ENCODE data around the gene CNOT8. TPM values are rescaled to one million over a fixed set of nuclear protein-coding genes. Genes with fewer than 3 reads are reported as not detected.
"Not testable (repeated sequence)": the region's sequence is repeated elsewhere in the genome, so short reads cannot be mapped to it uniquely, and the experiment has no call there.

Gene CNOT8
- polyA plus RNA-seq, 6 donors from 2014 or later, result 155 to 240 (median 185) TPM

DNA sequence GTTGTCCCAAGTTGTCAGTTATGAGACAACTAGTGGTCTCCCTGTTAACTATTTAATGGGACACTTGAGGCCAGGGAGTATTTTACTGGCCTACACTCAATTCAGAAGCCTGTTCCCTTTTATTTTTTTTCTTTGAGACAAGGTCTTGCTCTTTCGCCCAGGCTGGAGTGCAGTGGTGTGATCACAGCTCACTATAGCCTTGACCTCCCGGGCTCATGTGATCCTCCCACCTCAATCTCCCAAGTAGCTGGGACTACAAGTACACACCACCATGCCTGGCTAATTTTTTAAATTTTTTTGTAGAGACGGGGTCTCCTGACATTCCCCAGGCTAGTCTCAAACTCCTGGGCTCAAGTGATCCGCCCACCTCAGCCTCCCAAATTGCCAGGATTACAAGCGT, 35.5 kb upstream of the CNOT8 start:
- Mint-ChIP-seq H3K27ac (peak overlapping the region in 1 of 6 donors; percentile 88), H3K4me3 (peak overlapping the region in 1 of 8 donors; percentile 29), H3K4me1 (peaks cover 0 to 13% (median 9%) of the 10 kb centered on the region in 3 donors)
- H3K36me3 Mint-ChIP-seq; DNase-seq; H3K9me3 Mint-ChIP-seq; ATAC-seq (ENCODE audit: low read depth in 2 of 2); H3K27me3 Mint-ChIP-seq: not testable (repeated sequence)

DNA sequence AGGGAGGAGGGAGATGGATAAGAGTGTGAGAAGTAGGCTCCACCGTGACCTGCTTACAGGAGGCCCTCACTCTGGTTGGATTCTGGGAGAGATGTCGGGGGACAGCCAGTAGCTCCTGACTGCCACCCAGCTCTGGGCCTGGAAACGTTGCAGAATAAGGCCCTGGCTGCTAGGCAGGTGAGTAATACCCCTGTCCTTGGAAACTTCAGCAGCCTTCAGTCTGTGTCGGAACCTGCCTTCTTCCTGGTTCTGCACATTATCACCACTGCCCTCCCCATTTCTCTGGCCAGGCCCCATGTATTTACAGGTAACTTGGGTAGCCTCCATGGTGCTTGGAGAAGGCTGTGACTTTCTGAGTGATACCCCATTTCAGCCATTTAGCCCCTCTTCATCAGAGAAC, 34.8 kb upstream of the CNOT8 start:
- Mint-ChIP-seq H3K4me1 (peaks cover 0 to 13% (median 7%) of the 10 kb centered on the region in 3 donors), H3K27ac (peak overlapping the region in 2 of 6 donors; percentile 38 to 88), H3K9me3 (no peaks in the 10 kb centered on the region), H3K27me3 (no peaks in the 10 kb centered on the region), H3K36me3 (peaks cover 0 to 7% of the 10 kb centered on the region in 2 donors), H3K4me3 (no peak overlapping the region)
- ATAC-seq (ENCODE audit: low read depth in 2 of 2) (no peak), DNase-seq (no peak)

DNA sequence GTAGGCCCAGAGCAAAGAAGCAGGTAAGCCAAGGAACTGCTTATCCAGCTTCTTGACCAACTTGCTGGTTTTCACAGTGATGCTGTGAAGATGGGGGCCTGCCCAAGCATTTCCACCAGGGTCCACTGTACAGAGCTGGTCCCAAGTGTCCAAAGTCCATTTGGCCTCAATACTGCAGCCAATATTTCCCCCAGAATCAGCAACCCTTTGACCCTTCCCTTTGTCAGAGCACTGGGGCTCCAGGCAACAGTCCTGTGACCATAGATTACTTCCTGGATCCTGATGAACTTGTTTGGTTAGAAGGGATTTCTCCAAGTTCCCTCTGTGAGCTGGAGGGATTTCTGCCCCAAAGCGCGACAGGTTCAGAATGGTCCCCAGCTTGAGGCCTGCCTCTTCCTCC, 34.4 kb upstream of the CNOT8 start:
- Mint-ChIP-seq H3K4me3 (peak overlapping the region in 1 of 8 donors; percentile 15), H3K4me1 (peaks cover 0 to 13% (median 4%) of the 10 kb centered on the region in 3 donors), H3K36me3 (peaks cover 0 to 7% of the 10 kb centered on the region in 2 donors), H3K27me3 (no peaks in the 10 kb centered on the region), H3K9me3 (no peaks in the 10 kb centered on the region), H3K27ac (no peak overlapping the region)
- DNase-seq (no peak), ATAC-seq (ENCODE audit: low read depth in 2 of 2) (no peak)

DNA sequence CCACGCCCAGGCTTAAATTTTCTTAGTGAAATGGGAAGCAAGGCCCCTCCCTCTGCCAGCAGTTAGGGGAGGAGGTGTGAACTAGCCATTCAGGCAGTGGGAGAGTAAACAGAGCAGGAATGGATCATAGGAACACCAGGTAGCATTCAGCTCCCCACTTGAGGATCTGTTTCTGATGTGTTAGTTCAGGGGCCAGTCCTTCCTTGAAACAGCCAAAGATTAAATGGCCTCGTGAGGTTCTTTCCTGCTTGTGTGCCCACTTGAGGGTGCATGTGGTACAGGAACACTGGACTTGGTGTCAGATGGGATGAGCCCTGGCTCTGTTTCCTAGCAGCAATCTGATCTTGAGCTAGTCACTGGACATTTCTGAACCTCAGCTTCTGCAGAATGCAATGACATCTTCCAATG, 29.2 kb upstream of the CNOT8 start:
- Mint-ChIP-seq H3K4me3 (no peak overlapping the region), H3K4me1 (peaks cover 0 to 11% (median 8%) of the 10 kb centered on the region in 3 donors), H3K36me3 (peaks cover 0 to 7% of the 10 kb centered on the region in 2 donors), H3K27ac (peak overlapping the region in 1 of 6 donors; percentile 57), H3K27me3 (no peaks in the 10 kb centered on the region), H3K9me3 (no peaks in the 10 kb centered on the region)
- DNase-seq (no peak), ATAC-seq (ENCODE audit: low read depth in 2 of 2) (no peak)

DNA sequence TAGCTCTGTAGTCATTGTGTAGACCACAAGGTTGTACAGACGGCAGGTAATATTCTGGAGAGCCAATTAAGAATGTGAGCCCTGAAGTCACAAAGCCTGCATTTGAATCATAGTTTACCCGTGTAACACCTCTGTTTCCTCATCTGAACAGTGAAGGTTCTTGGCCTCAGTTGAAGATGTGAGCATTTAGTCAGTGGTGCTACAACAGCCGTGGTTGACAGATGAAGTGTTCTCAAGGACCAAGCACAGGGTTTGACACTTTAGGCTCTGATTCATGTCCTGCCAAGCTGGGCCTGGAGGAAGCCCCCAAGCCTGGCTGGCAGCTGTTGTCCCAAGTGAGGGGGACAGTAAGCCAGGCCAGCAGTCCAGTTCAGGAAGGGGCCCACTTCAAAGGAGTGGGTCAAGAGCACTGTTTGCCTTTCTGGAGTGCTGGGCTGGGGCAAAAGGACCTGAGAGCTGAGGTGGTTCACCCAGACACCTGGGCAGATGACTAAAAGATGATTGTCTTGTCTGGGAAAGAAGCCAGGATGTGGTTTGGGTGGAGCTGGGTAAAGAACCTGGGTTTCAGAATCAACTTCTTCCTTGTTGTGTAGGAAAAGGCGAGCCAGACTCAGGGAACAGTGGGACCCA, 28.7 kb upstream of the CNOT8 start:
- Mint-ChIP-seq H3K4me1 (peaks cover 3 to 14% (median 13%) of the 10 kb centered on the region in 3 donors), H3K4me3 (no peak overlapping the region), H3K27ac (peak overlapping the region in 2 of 6 donors; percentile 47 to 92), H3K9me3 (no peaks in the 10 kb centered on the region), H3K36me3 (peaks cover 0 to 7% of the 10 kb centered on the region in 2 donors), H3K27me3 (no peaks in the 10 kb centered on the region)
- DNase-seq, result no peak
- ATAC-seq (ENCODE audit: low read depth in 2 of 2), result no peak

DNA sequence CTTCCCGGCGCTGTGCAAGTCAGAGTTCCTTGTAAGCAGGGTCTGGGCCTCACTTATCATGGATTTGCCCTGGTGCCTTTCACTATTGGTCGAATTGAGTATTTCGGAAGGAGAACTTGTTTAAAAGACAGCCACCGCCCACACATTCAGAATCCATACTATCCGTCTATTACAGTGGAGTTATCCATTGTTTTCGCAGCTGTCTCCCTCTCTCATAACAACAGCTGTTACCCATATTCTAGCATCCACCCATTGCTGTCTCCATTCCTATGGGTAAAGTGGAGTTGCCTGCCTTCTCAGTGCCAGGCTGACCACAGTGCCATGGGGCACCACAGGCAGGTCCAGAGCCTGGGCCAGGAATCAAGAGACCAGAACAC, 28.2 kb upstream of the CNOT8 start:
- Mint-ChIP-seq H3K9me3 (no peaks in the 10 kb centered on the region), H3K4me3 (no peak overlapping the region), H3K27me3 (no peaks in the 10 kb centered on the region), H3K27ac (peak overlapping the region in 2 of 6 donors; percentile 47), H3K4me1 (peaks cover 6 to 15% (median 13%) of the 10 kb centered on the region in 3 donors), H3K36me3 (peaks cover 0 to 7% of the 10 kb centered on the region in 2 donors)
- no peak for ATAC-seq (ENCODE audit: low read depth in 2 of 2)
- no peak for DNase-seq

DNA sequence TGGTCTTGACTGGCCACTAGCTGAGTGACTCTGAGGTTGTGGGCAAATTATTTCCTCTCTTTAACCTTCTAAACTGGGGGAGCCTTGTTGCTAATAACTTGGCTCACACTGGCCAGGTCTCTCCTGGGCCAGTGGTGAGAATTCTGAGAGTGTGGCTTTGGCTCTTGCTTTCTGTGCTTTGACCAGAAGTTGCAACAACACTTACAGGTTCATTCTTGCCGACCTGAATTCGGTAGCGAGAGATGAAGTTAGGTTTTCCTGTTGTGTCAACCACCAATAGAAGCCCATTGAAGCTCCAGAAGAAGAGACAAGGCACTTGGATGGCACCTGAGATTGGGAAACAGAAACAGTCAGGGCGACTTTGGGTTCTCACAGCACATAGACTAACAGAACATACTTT, 27.8 kb upstream of the CNOT8 start:
- ATAC-seq (ENCODE audit: low read depth in 2 of 2), result no peak
- H3K4me3 Mint-ChIP-seq, result no peak overlapping the region

DNA sequence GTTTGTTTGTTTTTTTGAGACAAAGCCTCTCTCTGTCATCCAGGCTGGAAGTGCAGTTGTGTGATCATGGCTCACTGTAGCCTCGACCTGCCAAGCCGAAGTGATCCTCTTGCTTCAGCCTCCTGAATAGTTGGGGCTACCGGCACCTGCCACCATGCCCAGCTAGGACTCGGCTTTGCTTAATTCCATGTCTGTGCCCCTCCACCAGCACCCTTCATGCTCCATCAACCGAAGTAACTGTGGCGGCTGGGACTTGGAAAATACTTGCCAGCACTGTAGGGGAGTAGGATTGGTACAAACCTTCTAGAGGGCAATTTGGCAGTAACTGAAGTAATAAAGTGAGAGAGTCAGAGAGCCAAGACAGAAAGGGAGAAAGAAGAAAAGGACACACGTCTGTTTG, 27.0 kb upstream of the CNOT8 start:
- H3K27me3 Mint-ChIP-seq, result no peaks in the 10 kb centered on the region
- no peak overlapping the region for H3K4me3 Mint-ChIP-seq
- no peak for ATAC-seq (ENCODE audit: low read depth in 2 of 2)
- peaks cover 6 to 13% (median 8%) of the 10 kb centered on the region in 3 donors for H3K4me1 Mint-ChIP-seq
- no peak overlapping the region for H3K27ac Mint-ChIP-seq
- no peak for DNase-seq
- H3K9me3 Mint-ChIP-seq, result no peaks in the 10 kb centered on the region
- no peaks in the 10 kb centered on the region for H3K36me3 Mint-ChIP-seq

More for the DNA sequence above, 27.8 kb upstream of the CNOT8 start:
- no peak for DNase-seq
- Mint-ChIP-seq H3K27me3 (no peaks in the 10 kb centered on the region), H3K4me1 (peaks cover 6 to 13% (median 13%) of the 10 kb centered on the region in 3 donors), H3K27ac (peak overlapping the region in 4 of 6 donors; percentile 10 to 54 (median 44)), H3K9me3 (no peaks in the 10 kb centered on the region), H3K36me3 (peaks cover 0 to 4% of the 10 kb centered on the region in 2 donors)

DNA sequence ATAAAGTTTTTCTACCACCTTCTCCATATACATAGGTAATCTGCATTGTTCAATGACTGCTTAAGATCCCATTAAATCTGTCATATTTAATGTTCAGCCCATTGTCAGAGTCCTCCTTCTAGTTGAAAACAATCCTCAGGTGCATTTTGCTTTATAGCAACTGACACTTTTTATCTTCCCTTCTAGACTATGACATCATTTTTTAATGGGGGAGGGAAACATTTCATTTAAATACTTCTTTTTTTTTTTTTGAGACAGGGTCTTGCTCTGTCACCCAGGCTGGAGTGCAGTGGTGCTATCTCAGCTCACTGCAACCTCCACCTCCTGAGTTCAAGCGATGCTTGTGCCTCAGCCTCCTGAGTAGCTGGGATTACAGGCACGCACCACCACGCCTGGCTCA, 25.6 kb upstream of the CNOT8 start:
- not testable (repeated sequence) for H3K27me3 Mint-ChIP-seq; DNase-seq; H3K9me3 Mint-ChIP-seq; ATAC-seq (ENCODE audit: low read depth in 2 of 2); H3K4me3 Mint-ChIP-seq; H3K36me3 Mint-ChIP-seq
- Mint-ChIP-seq H3K4me1 (peaks cover 6 to 13% (median 8%) of the 10 kb centered on the region in 3 donors), H3K27ac (peak overlapping the region in 1 of 6 donors; percentile 62)

DNA sequence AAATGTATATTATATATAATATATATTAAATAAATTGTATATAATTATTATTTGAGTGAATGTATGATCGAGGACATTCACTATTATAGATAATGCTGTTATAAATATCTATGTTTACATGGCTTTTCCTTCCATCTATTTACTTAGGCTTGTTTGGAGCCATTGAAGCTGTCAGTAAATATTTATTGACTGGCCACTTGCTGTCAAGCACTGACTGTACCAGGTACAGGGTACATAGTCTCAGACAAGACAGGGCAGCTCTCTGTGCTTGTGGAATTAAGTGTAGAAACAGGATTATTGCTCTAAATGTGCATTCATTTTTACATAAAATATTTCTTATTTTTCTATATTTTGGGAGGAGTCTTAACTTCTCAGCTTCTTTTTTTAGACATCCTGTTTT, 24.4 kb upstream of the CNOT8 start:
- no peak overlapping the region for H3K27ac Mint-ChIP-seq
- no peaks in the 10 kb centered on the region for H3K9me3 Mint-ChIP-seq
- DNase-seq (no peak), ATAC-seq (ENCODE audit: low read depth in 2 of 2) (no peak)
- H3K4me3 Mint-ChIP-seq, result no peak overlapping the region
- peaks cover 6 to 13% (median 8%) of the 10 kb centered on the region in 3 donors for H3K4me1 Mint-ChIP-seq
- H3K36me3 Mint-ChIP-seq, result no peaks in the 10 kb centered on the region
- H3K27me3 Mint-ChIP-seq, result no peaks in the 10 kb centered on the region

DNA sequence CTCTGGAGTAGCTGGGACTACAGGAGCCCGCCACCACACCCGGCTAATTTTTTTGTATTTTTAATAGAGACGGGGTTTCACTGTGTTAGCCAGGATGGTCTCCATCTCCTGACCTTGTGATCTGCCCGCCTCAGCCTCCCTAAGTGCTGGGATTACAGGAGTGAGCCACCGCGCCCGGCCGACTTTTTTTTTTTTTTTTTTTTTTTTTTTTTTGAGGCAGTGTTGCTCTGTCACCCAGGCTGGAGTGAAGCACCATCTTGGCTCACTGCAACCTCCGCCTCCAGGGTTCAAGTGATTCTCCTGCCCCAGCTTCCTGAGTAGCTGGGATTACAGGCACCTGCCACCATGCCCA, 22.8 kb upstream of the CNOT8 start:
- not testable (repeated sequence) for DNase-seq; H3K4me1 Mint-ChIP-seq; H3K4me3 Mint-ChIP-seq; H3K27ac Mint-ChIP-seq; H3K27me3 Mint-ChIP-seq; H3K9me3 Mint-ChIP-seq; ATAC-seq (ENCODE audit: low read depth in 2 of 2); H3K36me3 Mint-ChIP-seq

DNA sequence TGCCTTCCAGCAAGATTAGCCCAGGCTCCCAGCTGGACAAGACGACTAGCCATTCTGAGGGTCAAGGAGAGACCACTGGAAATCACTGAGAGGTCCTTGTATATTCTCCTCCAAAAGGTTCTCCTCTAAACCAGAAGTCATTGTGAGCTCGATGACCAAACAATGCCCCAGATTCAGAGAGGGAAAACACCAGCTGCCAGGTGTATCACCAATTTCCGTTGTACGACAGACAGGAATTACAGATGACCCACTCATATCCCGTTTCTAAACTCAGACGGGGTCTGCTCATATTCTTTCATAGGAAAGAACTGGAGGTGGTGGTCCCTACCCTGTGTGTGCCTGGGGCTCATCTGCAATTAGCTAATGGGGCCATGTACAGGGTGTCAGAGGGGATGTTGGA, 22.2 kb upstream of the CNOT8 start:
- Mint-ChIP-seq H3K9me3 (no peaks in the 10 kb centered on the region), H3K27ac (no peak overlapping the region), H3K4me1 (peaks cover 4 to 6% (median 5%) of the 10 kb centered on the region in 3 donors), H3K36me3 (no peaks in the 10 kb centered on the region), H3K4me3 (no peak overlapping the region), H3K27me3 (no peaks in the 10 kb centered on the region)
- DNase-seq (no peak), ATAC-seq (ENCODE audit: low read depth in 2 of 2) (no peak)

DNA sequence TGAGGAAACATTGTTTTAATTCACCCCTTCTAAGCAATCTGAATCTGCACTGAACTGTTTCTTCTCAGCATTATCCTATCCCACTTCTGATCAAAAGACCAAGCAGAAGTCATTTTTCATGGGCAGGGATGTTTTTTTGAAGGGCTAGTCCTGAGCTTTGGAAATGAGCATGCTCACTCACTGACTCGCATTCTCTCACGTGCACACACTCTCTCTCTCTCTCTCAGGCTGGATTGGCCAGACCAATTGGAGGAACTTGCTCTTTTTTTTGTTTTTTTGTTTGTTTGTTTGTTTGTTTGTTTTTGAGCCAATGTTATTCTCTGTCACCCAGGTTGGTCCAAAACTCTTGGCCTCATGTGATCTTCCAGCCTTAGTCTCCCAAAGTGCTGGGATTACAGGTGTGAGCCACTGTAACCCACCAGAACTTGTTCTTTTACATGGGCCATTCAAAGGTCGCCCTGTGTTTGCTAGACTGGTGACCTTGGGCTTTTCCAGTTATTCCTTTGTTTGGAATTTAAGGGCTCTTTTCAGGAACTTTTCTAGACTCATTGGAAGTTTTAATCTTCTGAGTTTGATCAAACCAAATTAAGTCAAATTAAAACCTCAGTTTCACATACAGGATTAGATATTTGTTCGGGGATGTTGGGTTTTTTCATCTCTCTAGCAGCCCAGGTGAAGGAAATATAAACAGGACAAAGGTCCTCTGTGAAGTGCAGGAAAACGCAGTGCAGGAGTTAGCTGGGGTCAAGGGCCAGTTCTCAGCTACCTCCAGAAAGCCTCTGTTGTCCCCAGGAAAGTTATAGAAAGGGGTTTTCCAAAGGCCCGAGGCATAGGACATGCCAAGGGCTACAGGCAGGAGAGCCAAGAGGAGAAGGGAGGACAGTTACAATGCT, 21.2 kb upstream of the CNOT8 start:
- peaks cover 4 to 6% (median 5%) of the 10 kb centered on the region in 3 donors for H3K4me1 Mint-ChIP-seq
- H3K27me3 Mint-ChIP-seq, result no peaks in the 10 kb centered on the region
- no peak overlapping the region for H3K4me3 Mint-ChIP-seq
- no peaks in the 10 kb centered on the region for H3K9me3 Mint-ChIP-seq
- DNase-seq (no peak), ATAC-seq (ENCODE audit: low read depth in 2 of 2) (no peak)
- H3K36me3 Mint-ChIP-seq, result no peaks in the 10 kb centered on the region
- peak overlapping the region in 1 of 6 donors; percentile 47 for H3K27ac Mint-ChIP-seq

All from naive B cell (primary cell).